Lung microvascular endothelial cell (primary cell): ENCODE data around the gene FUZ. TPM values are rescaled to one million over a fixed set of nuclear protein-coding genes. Genes with fewer than 3 reads are reported as not detected.

Source experiments
- DNase-seq, 2 donors: peaks; one replicate each; pipeline versions ENCODE4 v3.0.0 to v3.0.0-alpha.2; 2010; ENCODE audit warnings: low read depth in 2 of 2
- total RNA-seq: library from RNA; depleted of rRNA; stranded (reverse); fragments of >200 nt; gene quantifications from 2 replicates; pipeline ENCODE4 v1.2.1, GENCODE V29; 2014

Gene FUZ
- total RNA-seq, 1 donor from 2014 or later: 14.3 TPM

DNA sequence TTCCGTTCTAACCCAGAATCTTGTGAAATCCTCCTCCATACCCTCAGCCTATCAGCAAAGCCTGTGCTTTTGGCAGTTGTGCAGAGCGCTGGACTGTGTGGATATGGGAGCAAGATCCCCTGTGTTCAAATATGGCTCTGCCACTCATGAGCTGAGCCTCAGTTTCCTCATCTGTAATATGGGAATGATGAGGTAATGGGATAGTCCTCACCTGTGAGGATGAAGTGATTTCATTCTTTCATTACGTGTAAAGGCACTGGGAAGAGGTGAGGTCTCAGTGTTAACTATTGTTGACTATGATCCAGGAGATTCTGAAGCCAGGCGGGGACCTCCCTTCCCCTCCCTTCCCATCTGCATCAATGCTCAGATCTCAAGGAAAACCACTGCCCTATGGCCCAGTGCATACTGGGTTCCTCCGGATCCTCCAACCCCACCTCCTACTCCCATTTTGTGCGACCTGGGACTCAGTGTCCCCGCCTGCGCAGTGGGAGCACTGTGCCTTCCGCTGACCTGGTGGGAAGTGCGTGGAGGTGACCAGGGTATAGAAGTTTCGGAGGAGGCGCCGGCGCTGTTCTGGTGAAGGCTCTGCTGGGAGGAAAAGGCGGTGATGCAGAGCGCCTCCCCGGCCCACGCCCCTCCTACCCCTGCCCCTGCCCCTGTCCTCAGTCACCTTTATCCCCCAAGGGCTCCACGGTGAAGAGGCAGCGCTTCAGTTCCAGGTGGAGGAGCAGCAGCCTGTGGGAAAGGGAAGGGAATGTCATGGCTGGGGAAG, 5.0 kb downstream of the FUZ start:
- no peak for DNase-seq

DNA sequence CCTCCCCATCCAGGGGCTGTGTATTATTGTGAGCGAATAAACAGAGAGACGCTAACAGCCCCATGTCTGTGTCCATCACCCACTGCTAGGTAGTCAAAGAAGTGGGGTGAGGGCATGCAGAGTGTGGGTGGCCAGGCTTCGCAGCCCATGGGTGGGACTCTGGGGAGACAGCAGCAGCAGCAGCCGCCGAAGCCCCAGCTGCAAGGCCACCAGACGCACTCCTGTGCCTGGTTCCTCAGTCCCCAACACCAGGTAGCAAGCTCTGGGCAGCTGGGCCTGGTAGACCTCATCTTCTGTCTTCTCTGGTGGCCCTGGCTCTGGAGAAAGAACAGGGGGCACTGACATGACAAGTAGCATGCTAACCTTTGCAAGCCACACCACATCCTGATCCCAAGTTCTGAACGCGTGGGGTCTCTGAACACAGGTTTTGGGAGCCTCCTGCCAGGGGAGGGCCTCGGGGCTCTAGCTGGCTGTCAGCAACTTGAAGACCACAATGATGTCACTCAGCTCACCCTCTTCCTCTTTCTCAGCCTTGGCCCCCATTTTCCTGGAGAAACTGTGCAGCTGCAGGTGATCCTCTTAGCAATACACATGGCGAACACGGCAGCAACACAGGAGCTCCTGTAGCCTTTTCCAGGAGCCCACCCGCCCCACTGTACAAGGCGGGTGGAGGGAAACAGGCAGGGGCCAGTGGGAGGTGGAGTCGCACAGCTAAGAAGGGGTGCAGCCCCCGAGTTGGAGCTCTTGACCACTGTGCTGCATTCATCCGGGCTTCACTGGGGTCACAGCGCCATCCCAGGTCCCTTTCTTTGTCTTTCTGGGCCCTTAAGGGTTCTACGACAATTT, 5.8 kb downstream of the FUZ start:
- no peak for DNase-seq

DNA sequence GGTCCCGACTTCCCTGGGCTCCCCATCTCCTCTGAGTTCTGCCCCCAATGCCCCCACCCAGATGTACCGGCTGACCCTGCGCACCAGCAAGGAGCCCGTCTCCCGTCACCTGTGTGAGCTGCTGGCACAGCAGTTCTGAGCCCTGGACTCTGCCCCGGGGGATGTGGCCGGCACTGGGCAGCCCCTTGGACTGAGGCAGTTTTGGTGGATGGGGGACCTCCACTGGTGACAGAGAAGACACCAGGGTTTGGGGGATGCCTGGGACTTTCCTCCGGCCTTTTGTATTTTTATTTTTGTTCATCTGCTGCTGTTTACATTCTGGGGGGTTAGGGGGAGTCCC, 6.5 kb downstream of the FUZ start:
- DNase-seq: no peak

DNA sequence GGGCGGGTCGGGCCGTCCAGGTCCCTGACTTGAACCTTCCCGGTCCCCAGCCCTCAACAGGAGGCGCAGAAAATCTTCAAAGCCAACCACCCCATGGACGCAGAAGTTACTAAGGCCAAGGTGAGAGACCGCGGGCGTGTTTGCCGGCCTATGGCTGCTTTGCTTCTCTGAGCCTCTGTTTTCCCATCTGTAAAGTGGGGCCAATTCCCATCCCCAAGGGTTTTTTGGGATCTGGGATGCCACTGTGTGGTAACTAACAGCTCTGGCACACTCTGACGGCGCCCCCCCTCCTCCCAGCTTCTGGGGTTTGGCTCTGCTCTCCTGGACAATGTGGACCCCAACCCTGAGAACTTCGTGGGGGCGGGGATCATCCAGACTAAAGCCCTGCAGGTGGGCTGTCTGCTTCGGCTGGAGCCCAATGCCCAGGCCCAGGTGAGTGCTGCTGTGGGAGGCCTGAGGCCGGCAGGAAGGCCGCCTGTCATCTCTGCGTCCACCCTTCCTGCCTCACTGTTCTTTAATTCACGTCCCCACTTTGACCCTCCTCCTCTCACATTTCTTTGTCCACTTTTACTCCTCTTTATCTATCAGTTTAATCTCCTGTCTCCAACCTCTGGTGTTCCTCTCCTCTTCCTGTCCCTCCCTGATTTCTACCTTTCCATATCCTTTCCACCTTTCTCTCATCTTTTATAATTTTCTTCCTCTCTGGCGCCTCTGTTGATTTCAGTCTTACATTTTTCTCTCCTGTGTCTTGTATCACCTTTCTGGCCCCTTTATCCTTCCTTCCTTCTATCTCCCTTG, 7.1 kb downstream of the FUZ start:
- no peak for DNase-seq

DNA sequence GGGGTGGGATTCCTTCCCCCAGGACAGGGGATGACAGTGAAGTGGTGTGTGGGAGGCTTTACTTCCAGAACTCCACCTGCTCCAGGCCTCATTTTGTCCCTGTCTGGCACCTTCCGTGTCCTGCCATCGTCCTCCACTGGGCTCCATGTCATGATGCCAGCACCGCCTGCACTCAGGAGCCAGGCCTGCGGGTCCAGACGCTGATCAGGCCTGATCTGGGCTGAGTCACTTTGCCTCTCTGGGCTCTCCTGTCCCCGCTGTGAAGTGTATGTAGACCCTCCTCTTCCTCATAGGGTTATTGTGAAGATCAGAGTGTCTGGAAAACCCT, 9.6 kb downstream of the FUZ start:
- no peak for DNase-seq

DNA sequence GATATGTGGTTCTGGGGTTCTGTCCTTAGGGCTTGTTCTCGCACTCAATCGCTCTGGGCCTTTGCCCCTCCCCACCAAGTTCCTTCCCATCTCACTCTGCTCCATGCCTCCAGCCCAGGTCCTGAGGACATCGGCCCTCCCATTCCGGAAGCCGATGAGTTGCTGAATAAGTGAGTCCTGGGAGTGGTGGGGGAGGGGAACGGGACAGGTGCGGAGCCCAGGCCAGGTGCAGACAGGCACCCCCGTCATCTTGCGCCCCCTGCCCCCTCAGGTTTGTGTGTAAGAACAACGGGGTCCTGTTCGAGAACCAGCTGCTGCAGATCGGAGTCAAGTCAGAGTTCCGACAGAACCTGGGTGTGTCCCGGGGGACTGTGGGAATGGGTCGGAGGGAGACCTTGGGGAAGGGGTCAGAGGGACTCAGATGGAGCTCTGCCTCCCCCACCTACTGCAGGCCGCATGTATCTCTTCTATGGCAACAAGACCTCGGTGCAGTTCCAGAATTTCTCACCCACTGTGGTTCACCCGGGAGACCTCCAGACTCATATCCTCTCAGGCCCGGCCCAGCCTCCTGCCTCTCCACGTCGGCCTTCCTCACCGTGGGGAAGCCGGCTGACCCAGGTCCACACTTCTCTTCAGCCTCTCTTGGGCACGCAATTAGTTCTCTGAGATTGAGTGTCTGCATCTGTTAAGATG, 10.1 kb downstream of the FUZ start:
- no peak for DNase-seq

DNA sequence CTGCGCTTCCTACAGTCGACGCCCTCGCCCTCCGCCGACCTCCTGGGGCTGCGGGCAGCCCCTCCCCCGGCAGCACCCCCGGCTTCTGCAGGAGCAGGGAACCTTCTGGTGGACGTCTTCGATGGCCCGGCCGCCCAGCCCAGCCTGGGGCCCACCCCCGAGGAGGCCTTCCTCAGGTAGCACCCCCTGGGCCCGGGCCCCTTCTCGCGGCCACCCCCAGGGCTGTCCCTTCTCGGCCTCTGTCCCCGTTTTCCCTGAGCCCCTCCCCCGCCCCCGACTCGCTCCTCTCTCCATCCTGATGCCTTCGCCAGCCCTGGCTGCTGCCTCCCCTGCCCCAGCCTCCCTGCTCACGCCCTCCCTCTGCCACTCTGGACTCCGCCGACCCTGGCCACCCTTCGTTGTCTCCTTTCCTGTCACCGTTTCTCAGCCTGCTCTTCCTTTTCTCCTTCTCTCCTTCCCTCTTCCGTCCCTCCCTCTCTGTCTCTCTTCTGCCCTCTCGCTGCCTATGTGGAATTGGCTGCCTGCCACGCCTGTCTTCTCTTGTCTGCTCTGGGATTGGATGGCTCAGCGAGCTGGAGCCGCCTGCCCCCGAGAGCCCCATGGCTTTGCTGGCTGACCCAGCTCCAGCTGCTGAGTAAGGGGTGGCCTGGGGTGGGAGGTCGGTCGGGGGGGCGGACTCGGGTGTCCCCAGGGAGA, 11.0 kb downstream of the FUZ start:
- DNase-seq: peak; percentile 56 to 78

DNA sequence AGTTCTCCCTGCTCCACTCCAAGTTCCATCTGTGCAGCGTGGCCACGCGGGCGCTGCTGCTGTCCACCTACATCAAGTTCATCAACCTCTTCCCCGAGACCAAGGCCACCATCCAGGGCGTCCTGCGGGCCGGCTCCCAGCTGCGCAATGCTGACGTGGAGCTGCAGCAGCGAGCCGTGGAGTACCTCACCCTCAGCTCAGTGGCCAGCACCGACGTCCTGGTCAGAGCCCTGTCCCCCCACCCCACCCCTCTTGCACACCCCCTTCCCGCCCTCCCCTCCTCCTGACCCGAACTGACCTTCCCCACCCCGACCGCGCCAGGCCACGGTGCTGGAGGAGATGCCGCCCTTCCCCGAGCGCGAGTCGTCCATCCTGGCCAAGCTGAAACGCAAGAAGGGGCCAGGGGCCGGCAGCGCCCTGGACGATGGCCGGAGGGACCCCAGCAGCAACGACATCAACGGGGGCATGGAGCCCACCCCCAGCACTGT, 11.6 kb downstream of the FUZ start:
- no peak for DNase-seq

DNA sequence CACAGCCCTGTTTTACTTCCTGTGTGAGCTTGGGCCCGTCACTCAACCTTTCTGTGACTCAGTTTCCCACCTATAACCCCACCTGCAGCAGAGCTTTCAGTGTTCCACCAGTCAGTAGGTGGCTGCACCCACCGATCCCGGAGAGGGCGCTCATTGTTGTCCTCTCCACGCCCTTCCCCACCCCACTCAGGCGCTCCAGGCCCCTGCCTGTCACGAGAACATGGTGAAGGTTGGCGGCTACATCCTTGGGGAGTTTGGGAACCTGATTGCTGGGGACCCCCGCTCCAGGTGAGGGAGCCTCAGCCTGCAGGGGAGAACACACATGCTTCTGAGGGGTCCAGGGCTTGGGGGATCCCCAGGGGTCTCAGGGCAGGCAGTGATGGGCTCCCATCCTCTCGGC, 12.3 kb downstream of the FUZ start:
- no peak for DNase-seq

DNA sequence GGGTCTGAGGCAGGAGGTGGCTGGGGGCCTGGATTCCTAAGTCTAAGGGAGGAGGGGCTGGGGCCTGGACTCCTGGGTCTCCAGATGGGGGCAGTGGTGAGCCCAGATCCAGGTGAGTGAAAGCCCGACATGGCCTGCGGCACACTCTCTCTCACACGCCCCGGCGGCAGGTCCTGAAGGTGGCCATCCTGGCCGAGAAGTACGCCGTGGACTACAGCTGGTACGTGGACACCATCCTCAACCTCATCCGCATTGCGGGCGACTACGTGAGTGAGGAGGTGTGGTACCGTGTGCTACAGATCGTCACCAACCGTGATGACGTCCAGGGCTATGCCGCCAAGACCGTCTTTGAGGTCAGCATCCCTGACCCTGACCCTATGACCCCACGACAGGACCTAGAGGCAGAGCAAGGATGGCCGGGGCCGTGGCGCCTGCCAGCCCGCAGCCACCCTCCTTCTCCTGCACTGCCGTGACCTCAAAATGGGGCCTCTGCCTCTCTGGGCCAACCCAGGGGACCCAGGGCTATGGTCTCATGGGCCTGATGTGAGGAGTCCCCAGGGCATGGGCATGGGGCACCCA, 13.2 kb downstream of the FUZ start:
- no peak for DNase-seq

DNA sequence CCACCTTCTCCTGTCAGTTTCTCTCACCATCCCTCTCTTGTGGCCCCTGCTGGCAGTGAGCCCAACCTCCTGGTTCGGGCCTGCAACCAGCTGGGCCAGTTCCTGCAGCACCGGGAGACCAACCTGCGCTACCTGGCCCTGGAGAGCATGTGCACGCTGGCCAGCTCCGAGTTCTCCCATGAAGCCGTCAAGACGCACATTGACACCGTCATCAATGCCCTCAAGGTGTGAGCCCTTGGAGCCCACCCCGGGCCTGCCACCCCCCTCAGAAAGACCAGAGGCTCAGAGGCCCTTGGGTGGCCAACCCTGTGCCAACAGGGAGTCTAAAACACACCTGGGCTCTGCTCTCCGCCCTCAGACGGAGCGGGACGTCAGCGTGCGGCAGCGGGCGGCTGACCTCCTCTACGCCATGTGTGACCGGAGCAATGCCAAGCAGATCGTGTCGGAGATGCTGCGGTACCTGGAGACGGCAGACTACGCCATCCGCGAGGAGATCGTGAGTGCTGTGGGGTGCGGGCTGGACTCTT, 13.8 kb downstream of the FUZ start:
- DNase-seq: no peak

DNA sequence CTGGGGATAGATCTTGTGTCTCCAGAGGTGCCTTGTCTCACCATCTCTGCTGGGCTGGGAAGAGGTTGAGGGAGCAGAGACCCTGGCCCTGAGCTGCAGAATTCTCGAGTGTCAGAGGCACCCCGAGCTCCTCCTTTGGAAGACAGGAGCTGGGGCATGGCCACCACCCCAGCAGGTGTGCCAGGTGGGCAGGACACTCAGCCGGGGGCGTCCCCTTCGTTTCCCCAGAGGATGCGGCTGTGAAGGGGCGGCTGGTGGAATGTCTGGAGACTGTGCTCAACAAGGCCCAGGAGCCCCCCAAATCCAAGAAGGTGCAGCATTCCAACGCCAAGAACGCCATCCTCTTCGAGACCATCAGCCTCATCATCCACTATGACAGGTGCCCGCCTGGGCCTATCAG, 14.5 kb downstream of the FUZ start:
- no peak for DNase-seq

DNA sequence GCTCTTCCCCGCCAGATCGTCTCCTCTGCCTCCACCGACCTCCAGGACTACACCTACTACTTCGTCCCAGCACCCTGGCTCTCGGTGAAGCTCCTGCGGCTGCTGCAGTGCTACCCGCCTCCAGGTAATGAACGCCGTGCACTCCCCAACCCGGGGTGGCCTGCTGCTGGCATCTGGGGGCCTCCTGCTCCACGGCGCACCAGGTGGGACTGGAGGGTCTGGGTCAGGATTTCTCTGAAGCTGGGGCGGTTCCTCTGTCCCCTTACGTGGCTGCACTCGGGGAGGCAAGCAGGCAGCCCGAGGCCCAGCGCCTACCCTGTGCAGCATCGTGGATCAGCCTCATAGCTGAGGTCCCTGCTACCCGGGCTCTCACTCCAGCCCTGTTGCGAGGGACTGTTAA, 17.5 kb downstream of the FUZ start:
- DNase-seq: no peak

DNA sequence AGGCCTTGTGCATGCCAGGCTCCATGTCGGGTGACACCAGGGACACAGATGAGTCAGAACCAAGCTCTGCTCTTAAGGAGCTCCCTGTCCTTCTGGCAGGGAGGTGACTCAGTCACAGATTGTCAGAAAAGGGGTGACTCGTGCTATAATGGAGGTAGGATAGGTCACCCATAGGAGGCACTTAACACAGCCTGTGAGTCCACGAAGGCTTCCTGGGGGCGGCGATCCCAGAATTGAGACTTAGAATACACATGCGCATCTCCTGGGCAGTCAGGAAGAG, 19.6 kb downstream of the FUZ start:
- no peak for DNase-seq

DNA sequence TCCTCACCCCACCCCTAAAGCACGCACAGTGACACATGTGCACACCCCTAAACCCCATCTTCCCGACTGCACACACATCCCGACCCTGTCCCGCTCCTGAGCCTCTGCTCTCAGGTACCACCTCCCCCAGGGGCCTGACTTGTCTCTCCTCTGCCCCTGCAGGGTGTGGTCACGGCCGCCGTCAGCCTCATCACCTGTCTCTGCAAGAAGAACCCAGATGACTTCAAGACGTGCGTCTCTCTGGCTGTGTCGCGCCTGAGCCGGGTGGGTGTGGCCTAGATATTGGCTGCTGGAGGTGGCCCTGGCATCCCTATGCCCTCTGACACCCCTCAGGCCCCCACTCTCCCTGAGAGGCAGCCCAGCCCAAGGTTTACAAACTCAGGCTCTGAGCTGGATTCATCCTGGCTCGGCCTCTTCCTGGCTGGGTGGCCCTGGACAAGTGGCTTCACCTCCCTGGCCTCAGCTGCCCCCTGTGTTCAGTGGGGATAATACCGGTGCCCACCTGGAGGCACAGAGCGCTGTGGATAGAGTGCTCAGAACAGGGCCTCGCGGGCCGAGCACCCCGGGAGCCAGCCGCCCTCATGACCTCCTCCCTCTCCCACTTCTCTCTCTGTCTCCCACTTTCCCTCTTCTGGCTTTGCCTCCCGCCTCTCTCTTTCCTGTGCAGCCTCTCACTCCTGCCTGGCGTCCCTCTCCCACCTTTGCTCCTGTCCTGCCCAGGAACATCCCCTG, 20.1 kb downstream of the FUZ start:
- DNase-seq: no peak

DNA sequence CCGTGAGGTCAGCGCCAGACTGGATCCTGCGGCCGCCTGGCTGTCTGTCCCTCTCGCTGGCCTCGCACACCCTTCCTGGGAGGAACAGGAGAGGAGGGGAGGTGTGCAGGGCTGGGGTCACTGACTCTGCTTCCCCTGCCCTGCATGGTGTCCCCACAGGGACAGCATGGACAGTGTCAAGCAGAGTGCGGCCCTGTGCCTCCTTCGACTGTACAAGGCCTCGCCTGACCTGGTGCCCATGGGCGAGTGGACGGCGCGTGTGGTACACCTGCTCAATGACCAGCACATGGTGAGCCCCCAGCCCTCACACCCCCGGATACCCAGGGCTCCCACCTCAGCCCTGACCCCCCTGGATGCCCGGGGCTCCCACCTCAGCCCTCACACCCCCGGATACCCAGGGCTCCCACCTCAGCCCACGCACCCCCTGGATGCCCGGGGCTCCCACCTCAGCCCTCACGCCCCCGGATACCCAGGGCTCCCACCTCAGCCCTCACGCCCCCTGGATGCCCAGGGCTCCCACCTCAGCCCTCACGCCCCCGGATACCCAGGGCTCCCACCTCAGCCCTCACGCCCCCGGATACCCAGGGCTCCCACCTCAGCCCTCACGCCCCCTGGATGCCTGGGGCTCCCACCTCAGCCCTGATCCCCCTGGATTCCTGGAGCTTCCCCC, 21.2 kb downstream of the FUZ start:
- no peak for DNase-seq

DNA sequence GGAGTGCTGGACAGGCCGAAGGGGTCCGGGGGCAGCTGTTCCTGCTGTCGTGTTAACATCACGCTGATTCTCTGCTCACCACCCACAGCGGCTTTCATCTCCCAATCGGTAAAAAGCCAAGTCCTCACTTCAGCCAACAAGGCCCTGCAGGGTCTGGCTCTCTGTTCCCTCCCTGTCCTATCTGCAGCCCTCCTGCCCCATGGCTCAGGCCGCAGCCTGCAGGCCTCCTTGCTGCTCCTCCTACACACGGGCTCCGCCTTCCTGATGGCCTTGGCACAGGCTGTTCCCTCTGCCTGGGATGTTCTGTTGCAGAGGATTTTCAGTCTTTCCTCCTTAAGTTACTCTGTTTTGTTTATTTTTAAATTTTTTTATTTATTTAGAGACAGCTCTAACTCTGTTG, 22.2 kb downstream of the FUZ start:
- DNase-seq: no peak

DNA sequence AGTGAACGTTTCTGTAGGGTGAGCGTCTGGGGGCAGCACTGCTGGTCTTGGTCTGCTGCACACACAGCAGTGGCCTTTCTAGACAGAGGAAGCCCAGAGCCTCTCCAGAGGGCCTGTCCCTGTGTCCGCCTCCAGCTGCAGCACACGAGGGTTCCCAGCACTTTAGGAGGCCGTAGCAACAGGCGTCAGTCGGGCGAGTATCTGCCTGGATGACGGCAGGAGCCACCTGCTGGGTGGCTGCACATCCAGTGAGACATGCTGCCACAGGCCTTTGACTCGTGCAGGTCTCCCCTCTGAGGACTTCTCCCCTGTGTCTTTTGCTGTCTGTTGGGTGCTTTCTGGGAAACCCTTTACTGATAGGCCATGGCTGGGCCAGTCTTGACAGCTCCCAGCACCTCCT, 24.2 kb downstream of the FUZ start:
- no peak for DNase-seq

DNA sequence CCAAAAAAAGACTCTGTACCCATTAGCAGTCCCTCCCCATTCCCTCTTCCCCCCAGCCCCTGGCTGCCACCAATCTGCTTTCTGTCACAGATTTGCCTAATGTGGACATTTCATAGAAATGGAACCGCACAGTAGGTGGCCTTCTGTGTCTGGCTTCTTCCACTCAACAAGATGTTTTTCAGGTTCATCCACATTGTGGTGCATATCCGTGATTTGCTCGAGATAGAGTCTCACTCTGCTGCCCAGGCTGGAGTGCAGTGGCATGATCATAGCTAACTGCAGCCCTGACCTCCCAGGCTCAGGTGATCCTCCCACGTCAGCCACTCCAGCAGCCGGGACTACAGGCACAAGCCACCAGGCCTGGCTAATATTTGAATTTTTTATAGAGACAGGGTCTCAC, 25.3 kb downstream of the FUZ start:
- DNase-seq: no peak
